Measurements from ENCODE around the gene ATP5PO. TPM values are rescaled to one million over a fixed set of nuclear protein-coding genes. Genes with fewer than 3 reads are reported as not detected.

Gene ATP5PO
- total and polyA plus RNA-seq, 2 experiments from 2014 or later = 215 to 354 TPM

- WGBS (ENCODE audit: low lambda C conversion rate, missing lambda C conversion rate) = 82% methylated on average over 3 of the region's 3 CpGs
- no peak overlapping the region for H3K4me2 ChIP-seq
Observed at GRCh38 chr21:33861125-33861524, 54.5 kb downstream of the ATP5PO start.

GRCh38 chr21:33860332-33860879 lies 55.2 kb downstream of the ATP5PO start:
- no peak for DNase-seq (ENCODE audit: low spot score)
- no peaks in the 10 kb centered on the region for H4K20me1 ChIP-seq (ENCODE audit: insufficient read depth, poor library complexity, severe bottlenecking)
- H3K4me3 ChIP-seq = no peak overlapping the region
- no peaks in the 10 kb centered on the region for H3K27me3 ChIP-seq
- WGBS (ENCODE audit: low lambda C conversion rate, missing lambda C conversion rate) = 93% methylated on average over 8 of the region's 8 CpGs
- no peaks in the 10 kb centered on the region for H3K4me1 ChIP-seq (ENCODE audit: insufficient read depth)
- no peak overlapping the region for H2AFZ ChIP-seq
- no peaks in the 10 kb centered on the region for H3K79me2 ChIP-seq
- H3K36me3 ChIP-seq (replicated peaks; ENCODE audit: insufficient read depth, low read depth) = no peaks in the 10 kb centered on the region
- H3K4me2 ChIP-seq = no peak overlapping the region
- no peaks in the 10 kb centered on the region for H3K9me2 ChIP-seq (replicated peaks; ENCODE audit: insufficient read depth)
- TF ChIP-seq EZH2 (IDR thresholded peaks at IDR 0.05; ENCODE audit: borderline replicate concordance) = no peak
- TF ChIP-seq EZH2phosphoT487 (IDR thresholded peaks at IDR 0.05; ENCODE audit: low read depth, severe bottlenecking, unreplicated experiment) = no peak
- no peak for TF ChIP-seq CTCF (IDR thresholded peaks at IDR 0.05; ENCODE audit: poor library complexity)
- H3K9me3 ChIP-seq (ENCODE audit: low read depth) = no peaks in the 10 kb centered on the region
- H3K27ac ChIP-seq = no peak overlapping the region

More at GRCh38 chr21:33861125-33861524, 54.5 kb downstream of the ATP5PO start:
- H3K27me3 ChIP-seq = no peaks in the 10 kb centered on the region
- no peak for DNase-seq (ENCODE audit: low spot score)
- no peaks in the 10 kb centered on the region for H3K9me3 ChIP-seq (ENCODE audit: low read depth)
- H4K20me1 ChIP-seq (ENCODE audit: insufficient read depth, poor library complexity, severe bottlenecking) = no peaks in the 10 kb centered on the region
- H3K4me3 ChIP-seq = no peak overlapping the region
- H2AFZ ChIP-seq = no peak overlapping the region
- H3K79me2 ChIP-seq = no peaks in the 10 kb centered on the region
- no peak overlapping the region for H3K27ac ChIP-seq
- H3K36me3 ChIP-seq (replicated peaks; ENCODE audit: insufficient read depth, low read depth) = no peaks in the 10 kb centered on the region
- TF ChIP-seq CTCF (IDR thresholded peaks at IDR 0.05; ENCODE audit: poor library complexity) = no peak
- no peak for TF ChIP-seq EZH2 (IDR thresholded peaks at IDR 0.05; ENCODE audit: borderline replicate concordance)
- no peak for TF ChIP-seq EZH2phosphoT487 (IDR thresholded peaks at IDR 0.05; ENCODE audit: low read depth, severe bottlenecking, unreplicated experiment)
- no peaks in the 10 kb centered on the region for H3K9me2 ChIP-seq (replicated peaks; ENCODE audit: insufficient read depth)
- no peaks in the 10 kb centered on the region for H3K4me1 ChIP-seq (ENCODE audit: insufficient read depth)

GRCh38 chr21:33859373-33860102 lies 56.1 kb downstream of the ATP5PO start:
- no peak for DNase-seq (ENCODE audit: low spot score)
- 92% methylated on average over 18 of the region's 18 CpGs for WGBS (ENCODE audit: low lambda C conversion rate, missing lambda C conversion rate)
- Histone ChIP-seq H3K79me2 (no peaks in the 10 kb centered on the region), H3K27ac (no peak overlapping the region), H4K20me1 (ENCODE audit: insufficient read depth, poor library complexity, severe bottlenecking) (no peaks in the 10 kb centered on the region), H3K9me2 (replicated peaks; ENCODE audit: insufficient read depth) (no peaks in the 10 kb centered on the region), H3K27me3 (no peaks in the 10 kb centered on the region), H3K36me3 (replicated peaks; ENCODE audit: insufficient read depth, low read depth) (no peaks in the 10 kb centered on the region), H2AFZ (no peak overlapping the region), H3K4me3 (no peak overlapping the region), H3K9me3 (ENCODE audit: low read depth) (no peaks in the 10 kb centered on the region), H3K4me2 (no peak overlapping the region), H3K4me1 (ENCODE audit: insufficient read depth) (no peaks in the 10 kb centered on the region)
- TF ChIP-seq EZH2 (IDR thresholded peaks at IDR 0.05; ENCODE audit: borderline replicate concordance) = no peak
- no peak for TF ChIP-seq EZH2phosphoT487 (IDR thresholded peaks at IDR 0.05; ENCODE audit: low read depth, severe bottlenecking, unreplicated experiment)
- no peak for TF ChIP-seq CTCF (IDR thresholded peaks at IDR 0.05; ENCODE audit: poor library complexity)

Data from hepatocyte (in vitro differentiated cells).